C4-2B (cell line): ENCODE results near the gene CIT.
A peak's percentile ranks its signal among the peaks of the same experiment; 100 is the strongest.

Experiments
- CTCF ChIP-seq: fragments of 450-650 bp; conservative IDR thresholded peaks from 2 replicates; pipeline ENCODE4 v1.5.1; 2017; ENCODE audit warnings: mild to moderate bottlenecking
- ZFX ChIP-seq: fragments of 450-650 bp; IDR thresholded peaks from 2 replicates; pipeline ENCODE4 v1.6.1; 2017

- TF ChIP-seq CTCF (peak; percentile 90), ZFX (no peak)
Measured at GRCh38 chr12:119780786-119781434, 96.2 kb downstream of the CIT start.
